Osteocyte (in vitro differentiated cells): Measurements from ENCODE around the gene PRKAB1. TPM values are rescaled to one million over a fixed set of nuclear protein-coding genes. Genes with fewer than 3 reads are reported as not detected.
A peak's percentile ranks its signal among the peaks of the same experiment; 100 is the strongest.

Experiments used
- DNase-seq: peaks from one replicate; pipeline ENCODE4 v3.0.0; 2021; ENCODE audit warnings: mixed read lengths; ENCODE audit not compliant: unreplicated experiment; ENCODE audit errors: extremely low spot score
- H3K27ac Mint-ChIP-seq: one replicate; pipeline ENCODE4 v1.8.0; 2021; ENCODE audit warnings: mild to moderate bottlenecking, mixed read lengths; ENCODE audit not compliant: unreplicated experiment
- H3K27me3 Mint-ChIP-seq: one replicate; pipeline ENCODE4 v1.8.0; 2021; ENCODE audit warnings: mixed read lengths; ENCODE audit not compliant: unreplicated experiment
- H3K36me3 Mint-ChIP-seq: one replicate; pipeline ENCODE4 v1.8.0; 2021; ENCODE audit warnings: mixed read lengths; ENCODE audit not compliant: unreplicated experiment
- H3K4me1 Mint-ChIP-seq: one replicate; pipeline ENCODE4 v1.8.0; 2021; ENCODE audit warnings: mixed read lengths; ENCODE audit not compliant: unreplicated experiment
- H3K4me3 Mint-ChIP-seq: one replicate; pipeline ENCODE4 v1.8.0; 2021; ENCODE audit warnings: mild to moderate bottlenecking, moderate library complexity, mixed read lengths; ENCODE audit not compliant: unreplicated experiment
- H3K9me3 Mint-ChIP-seq: one replicate; pipeline ENCODE4 v1.8.0; 2021; ENCODE audit warnings: mixed read lengths; ENCODE audit not compliant: unreplicated experiment
- CTCF ChIP-seq: fragments of 200-600 bp; sonication (generic); IDR thresholded peaks from 2 replicates; pipeline ENCODE4 v1.5.0; 2021; ENCODE audit warnings: antibody characterized with exemption, mild to moderate bottlenecking, moderate library complexity
- total RNA-seq: library from RNA; stranded (reverse); gene quantifications from 2 replicates; pipeline ENCODE4 v1.2.1, GENCODE V29; 2021

Gene PRKAB1
- total RNA-seq, 1 donor from 2014 or later = 25.3 TPM

DNA sequence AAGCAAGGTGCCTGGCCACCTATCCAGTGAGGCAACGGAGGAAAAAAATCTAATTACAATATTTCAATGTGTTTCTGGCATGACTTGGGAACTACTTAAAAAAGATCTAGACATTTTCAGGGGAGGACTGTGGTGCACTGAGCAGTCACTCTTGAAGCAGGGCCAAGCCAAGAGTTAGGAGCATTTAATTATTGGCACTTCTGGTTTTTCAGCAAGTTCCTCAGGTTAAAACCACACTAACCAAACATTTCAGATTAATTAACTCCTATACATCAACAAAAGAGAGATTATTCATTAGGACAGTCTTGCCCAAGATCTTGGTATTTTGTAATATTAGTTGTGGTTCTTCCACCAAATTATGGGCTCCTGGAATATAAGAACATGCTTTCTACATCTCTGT is 25.6 kb downstream of the PRKAB1 start:
- no peaks in the 10 kb centered on the region for H3K9me3 Mint-ChIP-seq
- no peak for DNase-seq
- H3K4me3 Mint-ChIP-seq = no peak overlapping the region
- H3K36me3 Mint-ChIP-seq = no peaks in the 10 kb centered on the region
- H3K27ac Mint-ChIP-seq = no peak overlapping the region
- H3K27me3 Mint-ChIP-seq = no peaks in the 10 kb centered on the region
- TF ChIP-seq CTCF = no peak
- H3K4me1 Mint-ChIP-seq = no peaks in the 10 kb centered on the region

- H3K9me3 Mint-ChIP-seq = no peaks in the 10 kb centered on the region
- TF ChIP-seq CTCF = no peak
- no peak for DNase-seq
- no peaks in the 10 kb centered on the region for H3K4me1 Mint-ChIP-seq
- H3K27ac Mint-ChIP-seq = no peak overlapping the region
- no peaks in the 10 kb centered on the region for H3K27me3 Mint-ChIP-seq
- H3K36me3 Mint-ChIP-seq = no peaks in the 10 kb centered on the region
- no peak overlapping the region for H3K4me3 Mint-ChIP-seq
These were observed 26.2 kb downstream of the PRKAB1 start for GRCh38 chr12:119694111-119694510.

DNA sequence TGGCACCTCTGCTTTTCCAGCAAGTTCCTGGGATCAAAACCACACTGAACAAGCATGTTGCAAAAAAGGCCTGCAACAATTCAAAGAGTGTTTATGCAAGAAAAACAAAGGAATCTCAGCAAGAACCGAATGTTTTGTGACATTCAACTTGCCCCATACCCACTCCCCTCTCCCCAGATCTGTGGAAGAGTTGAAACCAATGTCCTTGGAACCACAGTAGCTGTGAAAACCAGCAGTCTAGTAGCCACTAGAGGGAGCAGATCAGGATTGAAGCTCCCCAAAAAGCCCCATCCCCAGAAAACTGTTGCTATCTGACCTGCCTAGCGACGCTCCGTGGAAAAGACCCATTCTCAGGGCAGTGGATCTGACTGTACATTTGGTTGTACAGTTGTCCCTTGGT is 27.1 kb downstream of the PRKAB1 start:
- no peak overlapping the region for H3K4me3 Mint-ChIP-seq
- H3K9me3 Mint-ChIP-seq = no peaks in the 10 kb centered on the region
- H3K27ac Mint-ChIP-seq = no peak overlapping the region
- no peak for DNase-seq
- H3K36me3 Mint-ChIP-seq = no peaks in the 10 kb centered on the region
- no peaks in the 10 kb centered on the region for H3K27me3 Mint-ChIP-seq
- no peaks in the 10 kb centered on the region for H3K4me1 Mint-ChIP-seq
- TF ChIP-seq CTCF = peak; percentile 58

- Mint-ChIP-seq H3K27me3 (no peaks in the 10 kb centered on the region), H3K36me3 (no peaks in the 10 kb centered on the region), H3K4me3 (no peak overlapping the region), H3K4me1 (no peaks in the 10 kb centered on the region), H3K27ac (no peak overlapping the region), H3K9me3 (no peaks in the 10 kb centered on the region)
- no peak for DNase-seq
- no peak for TF ChIP-seq CTCF
These were observed 29.0 kb downstream of the PRKAB1 start for GRCh38 chr12:119696943-119697342.

- no peak for TF ChIP-seq CTCF
- Mint-ChIP-seq H3K4me3 (no peak overlapping the region), H3K27me3 (no peaks in the 10 kb centered on the region), H3K36me3 (no peaks in the 10 kb centered on the region), H3K4me1 (no peaks in the 10 kb centered on the region), H3K27ac (no peak overlapping the region), H3K9me3 (no peaks in the 10 kb centered on the region)
- no peak for DNase-seq
These were observed 31.3 kb downstream of the PRKAB1 start for GRCh38 chr12:119699199-119699760.
